SU-DHL-6 (cell line): ENCODE results near the gene RAB31.

Experiments
- CTCF ChIP-seq: fragments of 200-600 bp; sonication (generic); IDR thresholded peaks from one replicate; pipeline ENCODE4 v1.5.1; 2017; ENCODE audit warnings: antibody characterized with exemption, mild to moderate bottlenecking, low read length, moderate library complexity; ENCODE audit not compliant: insufficient read depth, poor library complexity, severe bottlenecking
- EZH2phosphoT487 ChIP-seq: fragments of 200-600 bp; sonication (generic), shearing (Covaris generic); conservative IDR thresholded peaks from 2 replicates; pipeline ENCODE4 v1.6.1; 2018; ENCODE audit warnings: mild to moderate bottlenecking, antibody characterized with exemption, low read length, moderate library complexity, mixed read lengths

- TF ChIP-seq CTCF (no peak), EZH2phosphoT487 (no peak)
Measured at GRCh38 chr18:9765501-9765900, 57.4 kb downstream of the RAB31 start.
